Measurements from ENCODE around the gene PIK3C2A.
"Not testable (repeated sequence)": the region's sequence is repeated elsewhere in the genome, so short reads cannot be mapped to it uniquely, and the experiment has no call there.

Gene PIK3C2A

DNA sequence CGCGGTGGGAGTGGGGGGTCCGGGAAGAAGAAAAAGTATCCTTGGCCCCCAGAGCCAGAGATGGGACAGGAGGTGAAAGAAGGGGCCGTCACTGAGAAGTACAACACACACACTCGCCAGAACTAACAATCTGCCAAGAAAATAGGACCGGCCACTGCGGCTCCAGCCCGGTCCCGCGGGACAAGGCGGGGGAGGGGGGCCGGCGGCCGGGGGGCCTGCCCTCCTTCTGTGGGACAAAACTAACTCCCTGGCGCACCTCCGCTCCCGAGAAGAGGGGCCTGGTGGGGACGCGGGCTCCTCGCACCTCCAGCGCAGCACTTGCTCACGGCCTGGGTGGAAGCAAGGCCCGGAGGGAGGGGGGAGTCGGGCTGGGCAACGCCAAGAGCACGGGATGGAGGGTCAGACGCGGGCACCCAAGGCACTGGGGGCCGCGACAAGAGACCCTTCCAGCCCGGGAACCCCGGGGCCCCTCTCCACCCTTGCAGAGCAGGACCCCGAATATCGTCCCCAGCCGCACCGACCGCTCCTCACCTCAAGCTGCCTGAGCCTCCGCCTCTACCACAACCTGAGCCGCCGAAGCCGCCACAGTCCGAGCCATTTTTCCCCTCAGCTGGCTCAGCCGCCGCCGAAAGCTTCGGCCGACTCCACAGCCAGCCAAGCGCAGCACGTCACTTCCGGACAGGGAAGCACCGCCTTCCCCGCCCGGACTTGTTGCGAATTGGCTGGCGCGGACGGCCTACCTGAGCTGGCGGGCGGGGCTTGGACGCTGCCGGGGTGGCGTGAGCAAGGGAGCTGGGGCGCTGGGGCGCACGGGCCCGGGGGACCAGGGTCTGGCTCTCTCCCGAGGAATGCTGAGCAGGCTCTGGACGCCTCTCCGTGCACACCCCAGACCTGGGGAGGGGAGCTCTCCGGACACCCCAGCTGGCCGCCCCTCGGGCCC is at the start of gene PIK3C2A:
PIK3C2A (minus strand) TSS at position 670 of the 940 bp plus-strand sequence. CDS start 38,245 bp downstream, outside the sequence.
- TF ChIP-seq, protein P1, sequence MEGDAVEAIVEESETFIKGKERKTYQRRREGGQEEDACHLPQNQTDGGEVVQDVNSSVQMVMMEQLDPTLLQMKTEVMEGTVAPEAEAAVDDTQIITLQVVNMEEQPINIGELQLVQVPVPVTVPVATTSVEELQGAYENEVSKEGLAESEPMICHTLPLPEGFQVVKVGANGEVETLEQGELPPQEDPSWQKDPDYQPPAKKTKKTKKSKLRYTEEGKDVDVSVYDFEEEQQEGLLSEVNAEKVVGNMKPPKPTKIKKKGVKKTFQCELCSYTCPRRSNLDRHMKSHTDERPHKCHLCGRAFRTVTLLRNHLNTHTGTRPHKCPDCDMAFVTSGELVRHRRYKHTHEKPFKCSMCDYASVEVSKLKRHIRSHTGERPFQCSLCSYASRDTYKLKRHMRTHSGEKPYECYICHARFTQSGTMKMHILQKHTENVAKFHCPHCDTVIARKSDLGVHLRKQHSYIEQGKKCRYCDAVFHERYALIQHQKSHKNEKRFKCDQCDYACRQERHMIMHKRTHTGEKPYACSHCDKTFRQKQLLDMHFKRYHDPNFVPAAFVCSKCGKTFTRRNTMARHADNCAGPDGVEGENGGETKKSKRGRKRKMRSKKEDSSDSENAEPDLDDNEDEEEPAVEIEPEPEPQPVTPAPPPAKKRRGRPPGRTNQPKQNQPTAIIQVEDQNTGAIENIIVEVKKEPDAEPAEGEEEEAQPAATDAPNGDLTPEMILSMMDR (IDR thresholded peaks at IDR 0.05; ENCODE audit: extremely low read depth, missing control alignments): no peak
- DNase-seq (ENCODE audit: low spot score): peak; percentile 95

DNA sequence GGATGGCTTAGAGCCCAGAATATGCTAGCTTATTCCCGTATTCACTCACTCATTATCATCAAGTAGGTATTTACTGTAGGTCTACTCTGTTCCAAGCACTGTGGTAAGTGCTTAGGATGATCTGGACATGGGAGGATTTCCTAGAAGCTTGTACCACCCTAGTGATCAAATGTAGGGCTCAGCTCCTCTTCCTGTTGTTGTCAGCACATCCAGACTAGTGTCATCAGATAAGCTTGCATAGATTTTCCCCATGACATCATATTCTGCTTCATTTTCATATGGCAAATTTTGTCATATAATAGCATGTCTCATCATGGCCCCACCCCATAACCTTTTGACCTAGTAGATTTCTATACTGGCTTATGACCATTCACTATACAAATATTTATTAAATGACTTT is 49.4 kb upstream of the PIK3C2A start:
- TF ChIP-seq, protein P1 (IDR thresholded peaks at IDR 0.05; ENCODE audit: extremely low read depth, missing control alignments): no peak
- no peak for DNase-seq (ENCODE audit: low spot score)

DNA sequence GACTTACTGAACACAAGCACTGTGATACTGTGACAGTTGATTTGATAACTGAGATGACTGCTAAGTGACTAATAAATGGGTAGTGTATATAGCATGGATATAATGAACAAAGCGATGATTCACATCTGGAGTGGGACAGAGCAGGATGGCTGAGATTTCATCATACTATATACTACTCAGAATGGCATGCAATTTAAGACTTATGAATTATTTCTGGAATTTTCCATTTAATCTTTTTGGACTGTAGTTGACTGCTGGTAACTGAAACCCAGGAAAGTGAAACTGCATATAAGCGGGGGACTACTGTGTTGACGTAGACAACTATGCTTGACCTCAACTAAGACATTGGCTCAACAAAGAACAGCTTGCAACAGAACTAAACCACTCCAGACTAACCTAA is 48.7 kb upstream of the PIK3C2A start:
- DNase-seq (ENCODE audit: low spot score): no peak
- TF ChIP-seq, protein P1 (IDR thresholded peaks at IDR 0.05; ENCODE audit: extremely low read depth, missing control alignments): no peak

DNA sequence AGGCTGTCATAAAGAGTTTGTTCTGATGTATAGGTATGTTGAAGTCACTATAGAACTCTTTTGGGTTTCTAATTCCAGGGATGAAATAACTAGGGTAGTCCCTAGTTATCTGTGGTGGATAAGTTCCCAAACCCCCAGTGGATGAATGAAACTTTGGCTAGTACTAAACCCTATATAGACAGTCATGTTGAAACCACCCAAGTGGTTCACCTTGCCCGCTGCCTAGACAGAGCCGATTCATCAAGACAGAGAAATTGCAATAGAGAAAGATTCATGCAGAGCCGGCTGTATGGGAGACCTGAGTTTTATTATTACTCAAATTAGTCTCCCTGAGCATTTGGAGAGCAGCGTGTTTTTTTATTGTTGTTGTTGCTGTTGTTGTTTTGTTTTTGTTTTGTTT is 44.9 kb upstream of the PIK3C2A start:
- TF ChIP-seq, protein P1 (IDR thresholded peaks at IDR 0.05; ENCODE audit: extremely low read depth, missing control alignments): no peak
- no peak for DNase-seq (ENCODE audit: low spot score)

DNA sequence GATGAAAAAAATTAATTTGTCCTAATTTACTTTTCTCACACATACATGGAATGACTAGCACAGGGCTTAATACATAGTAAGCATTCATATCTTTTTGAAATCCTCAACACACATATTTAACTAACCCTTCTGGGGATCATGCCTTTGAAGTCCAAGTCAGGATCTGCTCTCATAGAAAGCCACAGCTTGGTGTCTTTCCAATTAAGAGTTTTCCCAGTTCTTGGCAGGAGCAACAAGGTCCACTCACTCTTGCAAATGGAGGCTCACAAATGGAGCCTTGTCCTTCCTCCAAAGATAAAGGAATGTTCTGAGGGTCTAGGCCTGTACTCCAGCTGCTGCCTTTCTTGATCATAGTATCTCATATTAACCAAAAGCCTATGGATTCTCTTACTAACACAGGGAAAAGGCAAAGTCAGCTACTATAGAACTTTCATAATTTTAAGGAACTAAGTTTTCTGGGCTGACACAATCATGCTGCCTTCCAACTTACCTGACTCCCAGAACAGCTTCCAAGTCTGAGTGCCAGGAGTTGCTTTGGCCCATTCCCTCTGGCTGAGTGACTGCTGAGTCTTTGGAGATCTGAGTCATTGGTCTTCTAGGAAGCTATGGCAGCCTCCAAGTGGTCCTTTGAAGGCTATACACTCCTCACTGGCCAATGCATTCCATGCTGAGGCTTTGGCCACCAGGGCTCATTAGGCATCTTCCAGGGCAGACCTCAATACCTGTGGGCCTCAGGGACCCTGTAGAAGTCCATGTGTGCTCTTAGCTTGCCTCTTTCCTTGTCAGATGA is 43.0 kb upstream of the PIK3C2A start:
- TF ChIP-seq, protein P1 (IDR thresholded peaks at IDR 0.05; ENCODE audit: extremely low read depth, missing control alignments): no peak

DNA sequence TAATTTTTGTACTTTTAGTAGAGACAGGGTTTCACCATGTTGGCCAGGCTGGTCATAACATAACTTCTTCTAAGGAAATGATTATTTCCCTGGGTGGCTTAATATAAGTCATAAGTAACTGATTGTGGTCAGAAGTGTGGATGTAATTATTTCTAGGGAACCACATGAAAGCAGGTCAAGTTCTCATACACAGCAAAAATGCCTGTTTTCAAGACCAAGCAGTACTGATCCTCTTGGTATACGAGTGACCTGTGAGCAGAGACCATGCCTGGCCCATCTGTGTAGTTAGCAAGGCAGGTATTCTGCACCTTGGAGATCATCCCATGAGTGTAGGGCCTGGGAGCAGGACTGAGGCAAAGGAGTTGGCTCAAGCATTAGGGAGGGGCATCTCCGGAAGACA is 36.3 kb upstream of the PIK3C2A start:
- DNase-seq (ENCODE audit: low spot score): peak; percentile 23
- TF ChIP-seq, protein P1 (IDR thresholded peaks at IDR 0.05; ENCODE audit: extremely low read depth, missing control alignments): no peak

More for the DNA sequence above, 43.0 kb upstream of the PIK3C2A start:
- no peak for DNase-seq (ENCODE audit: low spot score)

DNA sequence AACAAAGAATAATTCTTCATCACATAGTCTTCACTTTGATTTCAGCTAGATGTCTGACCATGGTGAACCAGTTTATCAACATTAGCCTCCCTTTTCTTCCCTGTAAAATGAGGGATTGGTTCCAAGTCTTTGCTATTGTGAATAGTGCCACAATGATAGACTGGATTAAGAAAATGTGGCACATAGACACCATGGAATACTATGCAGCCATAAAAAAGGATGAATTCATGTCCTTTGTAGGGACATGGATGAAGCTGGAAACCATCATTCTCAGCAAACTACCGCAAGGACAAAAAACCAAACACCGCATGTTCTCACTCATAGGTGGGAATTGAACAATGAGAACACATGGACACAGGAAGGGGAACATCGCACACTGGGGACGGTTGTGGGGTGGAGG is 35.2 kb upstream of the PIK3C2A start:
- not testable (repeated sequence) for DNase-seq (ENCODE audit: low spot score)
